Activated T-cell treated with anti-CD3 and anti-CD28 coated beads, Interleukin-2, amount 50 U/mL, for 48 hours (primary cell): ENCODE data around the gene ZZZ3.
"Not testable (repeated sequence)": the region's sequence is repeated elsewhere in the genome, so short reads cannot be mapped to it uniquely, and the experiment has no call there.

Experiments used
- DNase-seq, 2 experiments: peaks; one replicate each; pipeline ENCODE4 v3.0.0-alpha.2; 2020

ZZZ3 gene

DNA sequence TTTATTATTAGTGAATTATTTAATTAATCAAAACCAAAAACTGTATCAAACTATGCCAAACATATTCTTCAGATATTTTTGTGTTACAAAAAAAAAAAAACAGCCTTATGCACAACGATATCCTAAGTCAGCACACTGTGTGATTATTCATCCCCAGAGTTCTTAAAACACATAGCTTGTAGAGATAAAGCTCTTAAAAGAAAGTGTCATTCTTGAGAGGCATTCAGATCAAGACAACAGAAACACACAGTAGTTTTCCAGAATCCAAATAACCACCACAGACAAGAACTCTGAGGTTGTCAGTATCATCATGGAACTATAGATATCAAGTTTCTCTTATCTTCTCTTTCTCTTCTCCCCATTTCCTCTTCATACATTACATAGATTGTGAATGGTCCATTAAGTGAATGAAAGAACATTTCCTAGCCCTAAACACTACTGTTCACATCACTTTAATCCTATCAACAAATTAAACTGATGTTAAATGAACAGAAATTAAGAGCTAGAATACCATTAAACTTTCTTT, 13.5 kb downstream of the ZZZ3 start:
- DNase-seq, result no peak

DNA sequence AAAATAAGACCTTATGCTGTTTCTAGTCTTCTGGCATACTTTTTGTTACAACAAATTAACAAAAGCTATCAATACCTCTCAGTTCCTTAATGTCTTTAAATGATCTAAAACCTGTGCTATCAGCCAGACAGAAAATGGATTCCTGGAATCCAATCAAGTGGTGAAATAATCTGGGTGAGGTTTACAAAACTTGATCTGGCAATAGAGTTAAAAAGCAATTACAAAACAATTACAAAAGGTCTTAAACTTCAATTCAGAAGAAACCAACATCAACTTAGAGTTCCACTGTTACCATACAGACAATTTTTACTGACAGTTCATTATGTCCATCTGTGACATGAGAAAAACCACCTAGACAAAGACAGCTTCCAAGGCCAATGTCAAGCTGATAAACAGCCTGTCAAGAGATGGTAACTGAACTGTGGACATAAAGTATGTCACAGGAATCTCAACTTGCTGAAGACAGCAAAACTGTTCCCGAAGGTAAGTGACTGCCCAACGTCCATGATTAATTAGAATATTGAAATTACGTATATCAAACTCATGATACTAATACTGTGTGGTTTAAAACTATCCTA, 17.4 kb downstream of the ZZZ3 start:
- DNase-seq, result no peak

DNA sequence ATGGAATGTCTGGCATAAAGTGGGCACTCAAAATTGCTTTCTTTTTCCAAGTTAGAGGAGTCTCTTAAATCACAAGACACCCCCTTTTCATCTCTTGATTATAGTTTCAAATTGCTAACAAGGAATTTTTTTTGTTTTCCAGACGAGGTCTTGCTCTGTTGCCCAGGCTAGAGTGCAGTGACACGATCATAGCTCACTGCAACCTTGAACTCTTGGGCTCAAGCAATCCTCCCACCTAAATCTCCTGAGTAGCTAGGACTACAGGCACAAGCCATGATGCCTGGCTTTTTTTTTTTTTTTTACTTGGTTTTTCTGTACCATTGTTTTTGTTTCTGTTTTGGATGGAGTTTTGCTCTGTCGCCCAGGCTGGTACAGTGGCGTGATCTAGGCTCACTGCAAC, 20.8 kb downstream of the ZZZ3 start:
- DNase-seq, result no peak

DNA sequence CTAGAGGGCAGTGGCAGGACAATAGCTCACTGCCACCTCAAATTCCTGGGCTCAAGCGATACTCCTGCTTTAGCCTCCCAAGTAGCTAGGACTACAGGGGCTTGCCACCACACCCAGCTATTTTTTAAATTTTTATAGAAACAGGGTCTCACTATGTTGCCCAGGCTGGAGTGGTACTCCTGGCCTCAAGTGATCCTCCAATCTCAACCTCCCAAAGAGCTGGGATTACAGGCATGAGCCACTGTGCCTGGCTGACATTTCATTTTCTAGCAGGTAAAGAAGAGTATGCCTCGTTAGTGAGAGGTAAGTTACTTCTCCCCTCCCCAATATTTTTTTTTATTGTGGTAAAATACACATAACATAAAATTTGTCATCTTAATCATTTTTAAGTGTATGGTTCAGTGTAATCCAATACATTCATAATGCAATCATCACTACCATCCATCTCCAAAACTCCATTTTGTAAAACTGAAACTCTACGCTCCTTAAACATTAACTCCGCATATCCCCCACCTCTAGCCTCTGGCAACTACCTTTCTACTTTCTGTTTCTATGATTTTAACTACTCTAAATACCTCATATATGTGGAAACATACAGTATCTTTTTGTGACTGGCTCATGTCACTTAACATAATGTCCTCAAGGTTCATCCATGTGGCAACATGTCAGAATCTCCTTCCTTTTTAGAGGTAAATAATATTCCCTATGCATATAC, 22.4 kb downstream of the ZZZ3 start:
- no peak for DNase-seq

DNA sequence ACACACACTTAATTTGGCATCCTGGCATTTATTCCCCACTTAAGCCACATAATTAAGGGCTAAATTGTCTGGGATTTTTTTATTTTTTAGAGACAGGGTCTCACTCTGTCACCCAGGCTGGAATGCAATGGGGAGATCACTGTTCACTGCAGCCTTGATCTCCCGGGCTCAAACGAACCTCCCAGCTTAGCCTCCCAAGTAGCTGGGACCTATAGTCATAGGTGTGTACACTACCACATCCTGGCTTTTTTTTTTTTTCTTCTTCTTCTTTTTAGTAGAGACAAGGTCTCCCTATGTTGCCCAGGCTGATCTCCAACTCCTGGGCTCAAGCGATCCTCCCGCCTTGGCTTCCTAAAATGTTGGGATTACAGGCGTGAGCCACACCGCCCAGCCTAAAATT, 24.2 kb downstream of the ZZZ3 start:
- no peak for DNase-seq

DNA sequence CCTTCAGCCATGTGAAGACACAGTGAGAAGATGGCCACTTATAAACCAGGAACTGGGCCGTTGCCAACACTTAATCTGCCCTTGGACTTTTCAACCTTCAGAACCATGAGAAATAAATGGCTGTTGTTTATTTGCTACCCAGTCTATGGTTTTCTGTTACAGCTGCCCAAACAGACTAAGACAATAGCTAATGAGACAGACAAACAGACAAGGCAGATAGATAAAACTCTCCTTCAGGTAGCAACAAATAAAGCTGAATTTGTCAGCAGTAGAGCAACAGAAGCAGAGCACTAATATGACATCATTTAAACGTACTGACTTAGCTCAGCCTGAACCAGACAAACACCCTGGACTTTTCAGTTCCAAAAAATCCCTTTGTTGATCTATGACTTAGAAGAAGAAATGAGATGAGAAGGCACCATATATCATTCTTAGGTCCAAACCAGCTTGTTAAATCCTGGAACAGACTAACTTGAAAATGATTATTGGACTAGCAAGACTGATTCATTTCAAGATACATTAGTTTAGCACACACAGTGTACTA, 27.0 kb downstream of the ZZZ3 start:
- no peak for DNase-seq

DNA sequence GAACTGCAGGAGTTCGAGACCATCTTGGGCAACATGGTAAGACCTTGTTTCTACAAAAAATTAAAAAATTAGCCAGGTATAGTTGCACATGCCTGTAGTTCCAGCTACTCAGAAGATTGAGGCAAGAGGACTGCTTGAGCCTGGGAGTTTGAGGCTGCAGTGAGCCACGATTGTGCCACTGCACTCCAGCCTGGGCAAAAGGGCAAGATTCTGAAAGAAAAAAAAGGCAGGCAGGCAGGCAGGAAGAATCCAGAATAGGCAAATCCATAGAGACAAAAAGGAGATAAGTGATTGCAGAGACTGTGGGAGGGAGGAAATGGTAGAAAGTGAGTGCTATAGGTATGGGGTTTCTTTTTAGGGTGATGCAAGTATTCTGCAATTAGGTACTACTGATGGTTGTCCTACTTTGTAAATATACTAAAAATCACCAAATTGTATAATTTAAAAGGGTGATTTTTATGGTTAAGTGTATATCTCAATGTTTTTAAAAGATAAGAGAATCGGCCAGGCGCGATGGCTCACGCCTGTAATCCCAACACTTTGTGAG, 29.4 kb downstream of the ZZZ3 start:
- DNase-seq, result no peak

DNA sequence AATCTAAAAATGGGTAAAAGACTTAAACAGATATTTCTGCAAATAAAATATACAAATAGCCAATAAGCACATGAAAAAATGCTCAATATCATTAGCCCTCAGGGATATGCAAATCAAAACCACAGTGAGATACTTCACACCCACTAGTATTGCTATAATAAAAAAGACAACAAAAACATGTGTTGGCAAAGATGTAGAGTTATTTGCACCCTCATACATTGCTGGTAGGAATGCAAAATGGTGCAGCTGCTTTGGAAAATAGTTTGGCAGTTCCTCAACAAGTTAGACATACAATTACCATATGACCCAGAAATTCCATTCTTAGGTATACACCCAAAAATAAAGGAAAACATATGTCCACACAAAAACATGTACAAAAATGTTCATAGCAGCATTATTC, 30.2 kb downstream of the ZZZ3 start:
- DNase-seq, result no peak

DNA sequence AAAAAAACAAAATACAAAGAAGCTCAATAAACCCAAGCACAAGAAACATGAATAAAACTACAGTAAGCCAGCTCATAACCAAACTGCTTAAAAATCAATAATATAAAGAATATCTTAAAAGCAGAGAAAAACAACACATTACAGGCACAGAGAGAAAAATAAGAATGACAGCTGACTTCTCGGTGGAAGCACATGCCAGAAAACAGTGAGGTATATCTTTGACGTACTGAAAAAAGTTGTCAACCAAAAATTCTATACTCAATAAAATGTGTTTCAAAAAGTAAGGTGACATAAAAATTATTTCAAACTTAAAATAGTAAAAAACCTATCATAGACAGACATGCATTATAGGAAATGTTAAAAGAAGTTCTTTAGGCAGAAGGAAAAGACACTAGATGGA, 33.3 kb downstream of the ZZZ3 start:
- DNase-seq, result no peak

DNA sequence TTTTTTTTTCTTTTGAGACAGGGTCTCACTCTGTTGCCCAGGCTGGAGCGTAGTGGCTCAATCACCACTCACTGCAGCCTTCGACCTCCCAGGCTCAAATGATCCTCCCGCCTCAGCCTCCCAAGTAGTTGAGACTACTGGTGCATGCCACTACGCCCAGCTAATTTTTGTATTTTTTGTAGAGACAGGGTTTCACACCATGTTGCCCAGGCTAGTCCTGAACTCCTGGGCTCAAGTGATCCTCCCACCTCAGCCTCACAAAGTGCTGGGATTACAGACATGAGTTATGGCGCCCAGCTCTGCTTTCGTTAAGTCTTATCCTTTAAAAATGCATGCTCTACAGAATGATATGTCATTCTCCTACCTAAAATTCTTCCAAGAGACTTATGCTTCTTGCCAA, 36.2 kb downstream of the ZZZ3 start:
- not testable (repeated sequence) for DNase-seq

DNA sequence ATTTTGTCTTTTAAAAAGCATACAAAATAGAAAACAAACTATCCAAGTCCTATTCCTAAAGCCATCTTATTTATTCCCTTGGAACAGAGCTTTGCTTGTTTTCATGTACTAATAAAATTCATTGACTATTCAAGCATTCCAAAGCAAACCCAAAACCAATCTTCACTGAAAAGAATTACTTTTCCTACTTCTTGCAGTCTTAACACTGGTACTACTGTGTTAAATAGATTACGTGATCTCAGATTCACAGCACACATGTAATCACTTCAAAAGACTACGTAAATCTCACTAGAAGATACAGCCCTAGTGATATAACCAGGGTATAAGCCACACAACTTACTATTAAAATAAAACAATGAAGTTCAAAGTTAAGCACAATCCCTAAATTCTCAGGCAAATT, 39.0 kb downstream of the ZZZ3 start:
- no peak for DNase-seq

DNA sequence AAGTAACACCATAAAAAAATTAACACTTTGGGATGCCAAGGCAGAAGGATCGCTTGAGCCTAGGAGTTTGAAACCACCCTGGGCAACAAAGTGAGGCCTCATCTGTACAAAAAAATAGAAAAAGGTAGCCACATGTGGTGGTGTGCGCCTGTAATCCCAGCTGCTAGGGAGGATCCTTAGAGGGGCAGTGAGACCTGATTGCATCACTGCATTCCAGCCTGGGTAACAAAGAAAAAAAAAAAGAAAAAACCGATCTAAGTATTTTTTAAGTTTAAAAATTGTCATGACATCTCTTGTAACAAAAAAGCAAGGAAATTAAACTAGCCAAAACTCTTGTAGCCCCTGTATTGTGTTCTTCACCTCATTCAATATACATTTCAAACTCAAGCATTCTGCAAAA, 39.5 kb downstream of the ZZZ3 start:
- no peak for DNase-seq

DNA sequence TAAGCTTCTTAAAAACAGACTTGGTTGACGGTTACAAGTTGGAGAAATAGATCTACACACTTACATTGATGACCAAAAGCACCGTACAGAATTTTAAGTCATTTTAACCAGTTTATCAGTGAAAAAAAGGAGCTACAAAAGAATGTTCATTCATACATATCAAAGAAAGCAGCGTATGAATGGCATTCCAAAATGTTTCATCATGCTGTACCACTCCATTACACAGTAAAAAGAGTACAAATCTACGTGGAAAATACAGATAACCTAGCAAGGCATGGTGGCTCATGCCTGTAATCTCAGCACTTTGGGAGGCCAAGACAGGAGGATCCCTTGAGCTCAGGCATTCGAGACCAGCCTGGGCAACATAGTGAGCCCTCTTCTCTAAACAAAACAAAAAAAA, 40.3 kb downstream of the ZZZ3 start:
- no peak for DNase-seq

DNA sequence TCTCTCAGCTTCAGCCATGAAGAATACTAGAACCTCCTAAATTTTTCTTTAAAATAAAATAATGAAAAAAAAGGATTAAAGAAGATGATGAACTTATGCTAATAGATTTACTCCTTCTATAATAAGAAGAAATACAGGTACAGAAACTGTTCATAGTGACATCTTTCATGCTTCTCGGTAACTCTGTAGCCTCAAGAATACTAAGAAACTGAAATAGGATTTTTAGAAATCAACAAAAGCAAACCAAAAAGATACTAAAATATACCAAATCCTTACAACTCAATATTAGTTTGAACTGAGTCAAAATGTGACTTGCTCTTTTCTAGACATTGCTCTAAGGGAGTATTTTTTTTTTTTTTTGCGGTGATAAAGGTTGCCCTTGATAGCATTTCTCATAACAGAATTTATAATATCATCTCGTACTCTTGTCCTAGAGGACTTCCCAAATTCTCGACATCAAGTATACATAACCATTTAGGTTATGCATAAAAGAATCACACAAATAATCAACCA, 42.8 kb downstream of the ZZZ3 start:
- DNase-seq, result no peak

DNA sequence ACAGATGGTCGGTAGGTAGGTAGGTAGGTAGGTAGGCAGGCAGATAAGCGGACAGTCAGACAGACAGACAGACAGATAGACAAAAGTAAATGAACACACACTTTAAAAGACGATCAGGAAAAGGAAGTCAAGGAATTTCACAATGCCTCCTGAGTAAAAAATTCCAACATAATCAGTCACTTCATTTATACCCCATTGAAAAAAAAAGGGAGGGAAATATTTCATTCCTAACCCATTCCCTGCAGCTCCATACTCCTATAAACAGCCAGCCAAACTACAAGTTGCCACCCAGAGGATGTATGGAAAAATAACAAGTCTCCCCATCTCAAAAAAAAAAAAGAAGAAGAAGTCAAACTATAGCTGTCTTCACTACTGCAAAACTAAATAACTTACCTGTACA, 43.4 kb downstream of the ZZZ3 start:
- no peak for DNase-seq

DNA sequence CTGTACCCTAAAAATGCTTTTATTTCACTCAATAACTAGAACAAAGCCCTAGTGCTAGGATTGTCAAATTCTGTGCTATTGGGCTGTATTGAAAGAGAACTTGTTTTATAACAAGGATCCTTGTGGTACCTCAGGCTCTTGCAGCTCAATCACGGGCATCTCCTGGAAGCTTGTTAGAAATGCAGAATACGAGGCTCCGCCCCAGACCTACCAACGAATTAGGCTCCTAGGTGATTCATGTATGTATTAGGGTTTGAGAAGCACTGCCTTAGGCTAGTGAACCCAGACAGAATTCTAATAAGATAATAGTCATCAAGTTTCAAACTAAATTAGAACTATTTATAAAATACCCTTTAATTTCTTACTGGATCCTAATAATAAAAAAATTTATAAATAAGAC, 45.6 kb downstream of the ZZZ3 start:
- no peak for DNase-seq
